A549 (cell line): ENCODE results near the gene MDFIC. TPM values are rescaled to one million over a fixed set of nuclear protein-coding genes. Genes with fewer than 3 reads are reported as not detected.
A peak's percentile ranks its signal among the peaks of the same experiment; 100 is the strongest.

ENCODE experiments used
- ATAC-seq, 2 experiments: fragments of 200-7000 bp in 1 of 2; fragments of >200 bp in 1 of 2; cut with Nextera tagmentation in 1 of 2; cut with Tn5 transposase in 1 of 2; 3 replicates each; pipeline versions ENCODE4 v1.8.0 to v1.9.1; 2018 to 2020; ENCODE audit warnings: mild to moderate bottlenecking in 1 of 2, moderate library complexity in 1 of 2
- CTCF ChIA-PET: fragments of 300-600 bp; sonication (Branson Sonifier 250); formaldehyde crosslinking; extraction: SDS; loops from one replicate; lab custom pipeline; 2021; ENCODE audit warnings: antibody characterized with exemption, inconsistent platforms; lab: Yijun Ruan, JAX
- POLR2A ChIA-PET: fragments of 350-600 bp; formaldehyde crosslinking; extraction: SDS; loops from one replicate; lab custom pipeline; 2021; ENCODE audit warnings: antibody characterized with exemption, inconsistent platforms; lab: Yijun Ruan, JAX
- DNase-seq, 2 experiments: peaks; one replicate each; pipeline versions ENCODE4 v3.0.0 to v3.0.0-alpha.2; 2011 to 2016; ENCODE audit warnings: low read depth in 1 of 2, low spot score in 1 of 2
- FAIRE-seq: peaks from 2 replicates; lab custom pipeline; 2011; peaks lifted over from hg19 to GRCh38; lab: Jason Lieb, UNC
- H3K27ac ChIP-seq, 2 experiments: fragments of >200 bp; sonication (Bioruptor Twin); formaldehyde crosslinking; 3 replicates each; pipeline ENCODE4 v1.5.1; 2016 to 2017
- H3K4me1 ChIP-seq: fragments of >200 bp; sonication (Bioruptor Twin); formaldehyde crosslinking; 3 replicates; pipeline ENCODE4 v1.6.1; 2016
- H3K4me2 ChIP-seq: fragments of >200 bp; sonication (Bioruptor Twin); formaldehyde crosslinking; 3 replicates; pipeline ENCODE4 v1.6.1; 2016
- H3K4me3 ChIP-seq: fragments of >200 bp; sonication (Bioruptor Twin); formaldehyde crosslinking; 3 replicates; pipeline ENCODE4 v1.5.1; 2016
- H3K9me3 ChIP-seq: fragments of >200 bp; sonication (Bioruptor Twin); formaldehyde crosslinking; 3 replicates; pipeline ENCODE4 v1.6.1; 2016
- CBX2 ChIP-seq: fragments of 200-600 bp; sonication (generic); IDR thresholded peaks from 2 replicates; pipeline ENCODE4 v1.6.1; 2016; ENCODE audit warnings: low read depth, mild to moderate bottlenecking, borderline replicate concordance
- CBX8 ChIP-seq: fragments of 200-600 bp; sonication (generic); IDR thresholded peaks from 2 replicates; pipeline ENCODE4 v1.6.1; 2016
- CHD4 ChIP-seq: fragments of 200-600 bp; sonication (generic); IDR thresholded peaks from 2 replicates; pipeline ENCODE4 v1.6.1; 2016; ENCODE audit warnings: antibody characterized with exemption, mild to moderate bottlenecking, borderline replicate concordance
- EHF ChIP-seq: fragments of 250-450 bp; sonication (Bioruptor Pico); IDR thresholded peaks from 2 replicates; pipeline ENCODE4 v1.5.0; 2020; ENCODE audit warnings: mild to moderate bottlenecking
- EP300 ChIP-seq, 2 experiments: fragments of >200 bp; sonication (Bioruptor Twin); formaldehyde crosslinking; IDR thresholded peaks; 2 replicates in 1 of 2; 3 replicates in 1 of 2; pipeline ENCODE4 v1.6.1; 2016 to 2017
- FOSB ChIP-seq: fragments of 250-450 bp; sonication (Bioruptor Pico); IDR thresholded peaks from 2 replicates; pipeline ENCODE4 v1.5.0; 2020; ENCODE audit warnings: mild to moderate bottlenecking, moderate library complexity
- FOSL2 ChIP-seq, 2 experiments: fragments of 450-650 bp in 1 of 2; fragments of >200 bp in 1 of 2; sonication (Bioruptor Twin) in 1 of 2; formaldehyde crosslinking; IDR thresholded peaks; 2 replicates each; pipeline versions ENCODE4 v1.5.0 to v1.6.1; 2016 to 2020; ENCODE audit warnings: mild to moderate bottlenecking in 1 of 2, moderate library complexity in 1 of 2
- FOXS1 ChIP-seq: fragments of 250-450 bp; sonication (Bioruptor Pico); IDR thresholded peaks from 2 replicates; pipeline ENCODE4 v1.5.0; 2020; ENCODE audit warnings: mild to moderate bottlenecking, moderate library complexity
- HEYL ChIP-seq: fragments of 250-450 bp; sonication (Bioruptor Pico); IDR thresholded peaks from 2 replicates; pipeline ENCODE4 v1.8.0; 2021; ENCODE audit warnings: mild to moderate bottlenecking, moderate library complexity
- HOXB5 ChIP-seq: fragments of 250-450 bp; sonication (Bioruptor Pico); IDR thresholded peaks from 2 replicates; pipeline ENCODE4 v1.5.0; 2020; ENCODE audit warnings: mild to moderate bottlenecking, moderate library complexity
- KDM1A ChIP-seq: fragments of 200-600 bp; sonication (generic); IDR thresholded peaks from 2 replicates; pipeline ENCODE4 v1.6.1; 2016; ENCODE audit warnings: low read depth, mild to moderate bottlenecking
- KDM5A ChIP-seq: fragments of 200-600 bp; sonication (generic); IDR thresholded peaks from 2 replicates; pipeline ENCODE4 v1.6.1; 2016; ENCODE audit warnings: antibody characterized with exemption, mild to moderate bottlenecking
- MAZ ChIP-seq: fragments of 150-350 bp; IDR thresholded peaks from 2 replicates; pipeline ENCODE4 v1.6.1; 2014; ENCODE audit warnings: antibody characterized with exemption, low read depth, low read length, borderline replicate concordance
- NPAS2 ChIP-seq: fragments of 250-450 bp; sonication (Bioruptor Pico); IDR thresholded peaks from 2 replicates; pipeline ENCODE4 v1.8.0; 2022; ENCODE audit warnings: mild to moderate bottlenecking, moderate library complexity, borderline replicate concordance
- PHF8 ChIP-seq: fragments of 200-600 bp; sonication (generic); IDR thresholded peaks from 2 replicates; pipeline ENCODE4 v1.6.1; 2016; ENCODE audit warnings: low read depth, mild to moderate bottlenecking, antibody characterized with exemption, moderate library complexity, borderline replicate concordance
- POLR2A ChIP-seq: IDR thresholded peaks from 2 replicates; pipeline ENCODE4 v1.6.1; 2012; ENCODE audit warnings: mild to moderate bottlenecking, low read length
- RARB ChIP-seq: fragments of 250-450 bp; sonication (Bioruptor Pico); IDR thresholded peaks from 2 replicates; pipeline ENCODE4 v1.8.0; 2021; ENCODE audit warnings: mild to moderate bottlenecking, moderate library complexity
- ZFP36 ChIP-seq: fragments of 450-650 bp; IDR thresholded peaks from 2 replicates; pipeline ENCODE4 v1.6.1; 2014; ENCODE audit warnings: borderline replicate concordance; ENCODE audit not compliant: partially characterized antibody
- ZNF302 ChIP-seq: fragments of 250-450 bp; sonication (Bioruptor Pico); IDR thresholded peaks from 2 replicates; pipeline ENCODE4 v1.9.0; 2021; ENCODE audit warnings: inconsistent platforms, mild to moderate bottlenecking, moderate library complexity
- WGBS: methylation state at CpG from one replicate; pipeline ENCODE4 v1.1.6; 2017; ENCODE audit errors: missing lambda C conversion rate; 5-methylcytosine and 5-hydroxymethylcytosine counted together
- polyA plus RNA-seq, 4 experiments: library from polyadenylated mRNA; depleted of rRNA in 3 of 4; stranded (reverse); fragments of >200 nt; fragmentation: RNase III in 1 of 4; extraction: RNeasy Plus Mini Kit Qiagen cat#74134 plus additional on column Dnase treatment in 1 of 4; gene quantifications; 2 replicates in 3 of 4; 3 replicates in 1 of 4; pipeline ENCODE4 v1.2.3, GENCODE V29; 2011 to 2017
- TF ChIP-seq, protein P1 (sequence below): fragments of 450-650 bp; IDR thresholded peaks from 2 replicates; pipeline ENCODE4 v1.6.1; 2014; ENCODE audit warnings: antibody characterized with exemption
- TF ChIP-seq, protein P2 (sequence below): fragments of >200 bp; sonication (Bioruptor Twin); formaldehyde crosslinking; IDR thresholded peaks from 3 replicates; pipeline ENCODE4 v1.5.1; 2016
- TF ChIP-seq, protein P3 (sequence below): IDR thresholded peaks from 2 replicates; pipeline ENCODE4 v1.6.1; 2012
- TF ChIP-seq, protein P4 (sequence below): IDR thresholded peaks from 2 replicates; pipeline ENCODE4 v1.6.1; 2012
- TF ChIP-seq, protein P5 (sequence below): fragments of 150-350 bp; IDR thresholded peaks from 2 replicates; pipeline ENCODE4 v1.6.1; 2014; ENCODE audit warnings: low read depth, mild to moderate bottlenecking, low read length
- TF ChIP-seq, protein P6 (sequence below): fragments of 250-450 bp; sonication (Bioruptor Pico); IDR thresholded peaks from 2 replicates; pipeline ENCODE4 v1.5.0; 2021; ENCODE audit warnings: mild to moderate bottlenecking, moderate library complexity, borderline replicate concordance

The MDFIC gene
- polyA plus RNA-seq, 2 of the 4 experiments (the other 2 are of a cell fraction) = 19.5 to 30.6 TPM

DNA sequence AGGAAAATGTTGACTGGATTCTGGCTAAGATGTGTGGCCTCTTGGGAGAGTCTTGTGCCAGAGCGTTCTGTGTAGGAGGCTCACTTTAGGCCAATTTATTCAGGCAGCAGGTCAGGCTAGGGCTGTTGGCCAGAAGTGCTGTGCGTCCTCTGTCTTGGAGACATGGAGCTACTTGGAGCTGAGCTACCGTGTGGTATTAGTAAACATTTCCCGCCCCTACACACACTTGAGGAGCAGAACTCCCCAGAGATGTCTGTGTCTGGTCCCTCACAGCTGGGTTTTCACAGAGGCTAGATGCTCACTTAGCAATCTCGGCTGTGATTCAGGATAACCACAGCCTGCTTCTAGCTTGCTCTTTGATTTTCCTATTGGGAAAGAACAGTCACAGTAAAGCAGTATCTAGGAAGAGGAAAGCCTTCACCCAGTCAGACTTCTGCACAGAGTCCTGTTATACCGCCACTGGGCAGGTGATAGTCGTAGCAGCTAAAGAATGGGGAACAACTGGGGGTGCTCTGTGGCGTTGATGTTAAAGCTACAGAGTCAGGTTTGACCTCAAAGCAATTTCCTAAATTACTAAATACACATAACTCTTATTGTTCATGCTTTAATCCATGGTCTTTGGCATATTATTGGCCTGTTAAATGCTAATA, 86.7 kb downstream of the MDFIC start:
- 94% methylated on average over 8 of the region's 8 CpGs for WGBS
- POLR2A ChIA-PET = no interaction called here
- Histone ChIP-seq H3K4me3 (no peak overlapping the region), H3K4me1 (peaks cover 49% of the 10 kb centered on the region), H3K4me2 (no peak overlapping the region), H3K9me3 (no peaks in the 10 kb centered on the region), H3K27ac (peak overlapping the region in 1 of 2 experiments; percentile 6; a peak in 1 of 6 replicates)
- DNase-seq = no peak
- TF ChIP-seq FOXS1 (CRISPR knock-in tag) (no peak), CBX8 (no peak), HEYL (CRISPR knock-in tag) (no peak), KDM1A (no peak), FOSL2 (IDR thresholded peaks at IDR 0.05) (no peak), FOSL2 (CRISPR knock-in tag; IDR thresholded peaks at IDR 0.05) (no peak), ZFP36 (no peak), RARB (CRISPR knock-in tag) (no peak), NPAS2 (CRISPR knock-in tag) (no peak), CBX2 (no peak), POLR2A (no peak), ZNF302 (CRISPR knock-in tag) (no peak), FOSB (no peak), EHF (CRISPR knock-in tag) (no peak), KDM5A (no peak), PHF8 (no peak), MAZ (no peak), CHD4 (no peak)
- TF ChIP-seq, protein P1, sequence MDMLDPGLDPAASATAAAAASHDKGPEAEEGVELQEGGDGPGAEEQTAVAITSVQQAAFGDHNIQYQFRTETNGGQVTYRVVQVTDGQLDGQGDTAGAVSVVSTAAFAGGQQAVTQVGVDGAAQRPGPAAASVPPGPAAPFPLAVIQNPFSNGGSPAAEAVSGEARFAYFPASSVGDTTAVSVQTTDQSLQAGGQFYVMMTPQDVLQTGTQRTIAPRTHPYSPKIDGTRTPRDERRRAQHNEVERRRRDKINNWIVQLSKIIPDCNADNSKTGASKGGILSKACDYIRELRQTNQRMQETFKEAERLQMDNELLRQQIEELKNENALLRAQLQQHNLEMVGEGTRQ = no peak
- TF ChIP-seq, protein P2, sequence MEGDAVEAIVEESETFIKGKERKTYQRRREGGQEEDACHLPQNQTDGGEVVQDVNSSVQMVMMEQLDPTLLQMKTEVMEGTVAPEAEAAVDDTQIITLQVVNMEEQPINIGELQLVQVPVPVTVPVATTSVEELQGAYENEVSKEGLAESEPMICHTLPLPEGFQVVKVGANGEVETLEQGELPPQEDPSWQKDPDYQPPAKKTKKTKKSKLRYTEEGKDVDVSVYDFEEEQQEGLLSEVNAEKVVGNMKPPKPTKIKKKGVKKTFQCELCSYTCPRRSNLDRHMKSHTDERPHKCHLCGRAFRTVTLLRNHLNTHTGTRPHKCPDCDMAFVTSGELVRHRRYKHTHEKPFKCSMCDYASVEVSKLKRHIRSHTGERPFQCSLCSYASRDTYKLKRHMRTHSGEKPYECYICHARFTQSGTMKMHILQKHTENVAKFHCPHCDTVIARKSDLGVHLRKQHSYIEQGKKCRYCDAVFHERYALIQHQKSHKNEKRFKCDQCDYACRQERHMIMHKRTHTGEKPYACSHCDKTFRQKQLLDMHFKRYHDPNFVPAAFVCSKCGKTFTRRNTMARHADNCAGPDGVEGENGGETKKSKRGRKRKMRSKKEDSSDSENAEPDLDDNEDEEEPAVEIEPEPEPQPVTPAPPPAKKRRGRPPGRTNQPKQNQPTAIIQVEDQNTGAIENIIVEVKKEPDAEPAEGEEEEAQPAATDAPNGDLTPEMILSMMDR = no peak
- no peak for FAIRE-seq
- CTCF ChIA-PET = interaction anchor here (0.6 to 0.8 kb wide), 2 partner anchors 142 to 480 kb away, joined by 3 read pairs; no protein-coding TSS in a partner anchor
- no peak; a peak in 1 of 6 replicates for ATAC-seq

DNA sequence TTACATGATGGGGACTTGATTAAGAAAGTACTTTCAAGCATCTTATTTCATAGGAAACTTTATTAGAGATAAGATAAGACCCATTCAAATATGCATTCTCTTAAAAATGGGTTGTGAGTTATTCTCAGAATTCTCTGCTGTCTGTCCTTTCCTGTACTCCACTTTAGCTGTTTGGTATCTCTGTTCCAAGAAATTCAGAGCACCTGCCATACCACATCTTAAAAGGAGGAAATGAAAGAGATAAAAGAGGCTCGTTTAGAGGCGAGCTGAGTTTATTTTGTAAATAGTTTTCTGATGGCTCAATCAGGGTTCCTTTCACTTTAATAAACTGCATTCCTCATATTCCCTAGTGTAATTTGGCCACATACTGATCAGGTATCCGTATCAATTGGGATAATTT, 87.2 kb downstream of the MDFIC start:
- H3K27ac ChIP-seq = no peak overlapping the region; a peak in 1 of 6 replicates
- no peak overlapping the region for H3K4me3 ChIP-seq
- 31% methylated on average over 3 of the region's 3 CpGs for WGBS
- no peak for ATAC-seq
- ChIA-PET CTCF (interaction anchor here (0.8 kb wide), 1 partner anchor 142 kb away, joined by 3 read pairs; no protein-coding TSS in a partner anchor), POLR2A (no interaction called here)
- H3K4me1 ChIP-seq = peaks cover 43% of the 10 kb centered on the region
- peak overlapping the region; percentile 31 for H3K4me2 ChIP-seq
- FAIRE-seq = no peak
- DNase-seq = no peak
- no peaks in the 10 kb centered on the region for H3K9me3 ChIP-seq
- TF ChIP-seq, protein P3, sequence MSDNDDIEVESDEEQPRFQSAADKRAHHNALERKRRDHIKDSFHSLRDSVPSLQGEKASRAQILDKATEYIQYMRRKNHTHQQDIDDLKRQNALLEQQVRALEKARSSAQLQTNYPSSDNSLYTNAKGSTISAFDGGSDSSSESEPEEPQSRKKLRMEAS = no peak
- TF ChIP-seq EP300 (IDR thresholded peaks at IDR 0.05) (no peak), NPAS2 (CRISPR knock-in tag) (no peak), FOSL2 (IDR thresholded peaks at IDR 0.05) (no peak), FOSL2 (CRISPR knock-in tag; IDR thresholded peaks at IDR 0.05) (no peak), HOXB5 (CRISPR knock-in tag) (no peak)
- TF ChIP-seq, protein P2 = no peak
- TF ChIP-seq, protein P1 = no peak
- TF ChIP-seq, protein P4, sequence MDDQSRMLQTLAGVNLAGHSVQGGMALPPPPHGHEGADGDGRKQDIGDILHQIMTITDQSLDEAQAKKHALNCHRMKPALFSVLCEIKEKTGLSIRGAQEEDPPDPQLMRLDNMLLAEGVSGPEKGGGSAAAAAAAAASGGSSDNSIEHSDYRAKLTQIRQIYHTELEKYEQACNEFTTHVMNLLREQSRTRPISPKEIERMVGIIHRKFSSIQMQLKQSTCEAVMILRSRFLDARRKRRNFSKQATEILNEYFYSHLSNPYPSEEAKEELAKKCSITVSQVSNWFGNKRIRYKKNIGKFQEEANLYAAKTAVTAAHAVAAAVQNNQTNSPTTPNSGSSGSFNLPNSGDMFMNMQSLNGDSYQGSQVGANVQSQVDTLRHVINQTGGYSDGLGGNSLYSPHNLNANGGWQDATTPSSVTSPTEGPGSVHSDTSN = no peak
- TF ChIP-seq, protein P5, sequence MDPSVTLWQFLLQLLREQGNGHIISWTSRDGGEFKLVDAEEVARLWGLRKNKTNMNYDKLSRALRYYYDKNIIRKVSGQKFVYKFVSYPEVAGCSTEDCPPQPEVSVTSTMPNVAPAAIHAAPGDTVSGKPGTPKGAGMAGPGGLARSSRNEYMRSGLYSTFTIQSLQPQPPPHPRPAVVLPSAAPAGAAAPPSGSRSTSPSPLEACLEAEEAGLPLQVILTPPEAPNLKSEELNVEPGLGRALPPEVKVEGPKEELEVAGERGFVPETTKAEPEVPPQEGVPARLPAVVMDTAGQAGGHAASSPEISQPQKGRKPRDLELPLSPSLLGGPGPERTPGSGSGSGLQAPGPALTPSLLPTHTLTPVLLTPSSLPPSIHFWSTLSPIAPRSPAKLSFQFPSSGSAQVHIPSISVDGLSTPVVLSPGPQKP = no peak
- TF ChIP-seq, protein P6, sequence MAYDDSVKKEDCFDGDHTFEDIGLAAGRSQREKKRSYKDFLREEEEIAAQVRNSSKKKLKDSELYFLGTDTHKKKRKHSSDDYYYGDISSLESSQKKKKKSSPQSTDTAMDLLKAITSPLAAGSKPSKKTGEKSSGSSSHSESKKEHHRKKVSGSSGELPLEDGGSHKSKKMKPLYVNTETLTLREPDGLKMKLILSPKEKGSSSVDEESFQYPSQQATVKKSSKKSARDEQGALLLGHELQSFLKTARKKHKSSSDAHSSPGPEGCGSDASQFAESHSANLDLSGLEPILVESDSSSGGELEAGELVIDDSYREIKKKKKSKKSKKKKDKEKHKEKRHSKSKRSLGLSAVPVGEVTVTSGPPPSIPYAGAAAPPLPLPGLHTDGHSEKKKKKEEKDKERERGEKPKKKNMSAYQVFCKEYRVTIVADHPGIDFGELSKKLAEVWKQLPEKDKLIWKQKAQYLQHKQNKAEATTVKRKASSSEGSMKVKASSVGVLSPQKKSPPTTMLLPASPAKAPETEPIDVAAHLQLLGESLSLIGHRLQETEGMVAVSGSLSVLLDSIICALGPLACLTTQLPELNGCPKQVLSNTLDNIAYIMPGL (CRISPR knock-in tag) = no peak
